Measurements from ENCODE around the gene IGFBP1. TPM values are rescaled to one million over a fixed set of nuclear protein-coding genes. Genes with fewer than 3 reads are reported as not detected.

IGFBP1 gene
- total and polyA plus RNA-seq, 2 of the 13 experiments (the other 11 are each of a cell fraction or from before 2014, with no cell fraction given) = 5.4 to 885 TPM

DNA sequence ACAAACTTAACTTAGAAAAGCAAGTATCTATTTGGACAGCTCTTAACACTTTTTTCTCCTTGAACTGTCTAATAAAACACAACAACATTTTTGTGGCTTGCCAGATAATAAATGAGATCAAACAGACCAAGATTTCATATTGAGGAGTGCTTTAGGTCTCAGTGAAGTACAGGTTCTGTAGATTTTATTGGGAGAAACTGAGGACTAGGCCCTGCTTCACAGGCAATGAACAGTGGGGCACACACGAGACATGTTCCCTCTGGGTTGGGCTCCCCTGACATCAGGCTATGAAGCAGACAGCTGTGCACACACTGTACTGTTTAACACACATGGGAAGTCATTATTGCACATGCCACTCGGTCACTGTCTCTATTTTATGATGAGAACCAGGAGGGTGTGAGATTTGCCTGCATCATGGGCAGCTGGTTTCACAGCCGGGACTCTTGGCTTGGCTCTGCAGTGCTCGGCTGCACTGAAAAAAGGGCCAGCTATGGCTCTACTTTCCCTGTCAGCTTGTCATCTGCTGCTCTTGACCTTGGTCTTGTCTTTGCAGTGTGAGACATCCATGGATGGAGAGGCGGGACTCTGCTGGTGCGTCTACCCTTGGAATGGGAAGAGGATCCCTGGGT, 4.2 kb downstream of the IGFBP1 start (continued):
- TF ChIP-seq CREB3 (CRISPR knock-in tag; IDR thresholded peaks at IDR 0.05) (no peak), ZNF773 (CRISPR knock-in tag; IDR thresholded peaks at IDR 0.05; ENCODE audit: borderline replicate concordance) (0 out of 2 replicates have a peak, but pooled peaks have one; percentile 80), RBFOX2 (IDR thresholded peaks at IDR 0.05; ENCODE audit: low read depth, low read length) (peak; percentile 87), ZBTB38 (CRISPR knock-in tag; IDR thresholded peaks at IDR 0.05) (peak; percentile 36; the same call in 1 of the 2 replicates), KDM5B (CRISPR knock-in tag; IDR thresholded peaks at IDR 0.05; ENCODE audit: borderline replicate concordance) (peak; percentile 47), ZNF326 (CRISPR knock-in tag; IDR thresholded peaks at IDR 0.05; ENCODE audit: borderline replicate concordance) (no peak; the same call in 1 of the 2 replicates), MEIS1 (CRISPR knock-in tag; IDR thresholded peaks at IDR 0.05; ENCODE audit: borderline replicate concordance) (0 out of 2 replicates have a peak, but pooled peaks have one; percentile 59), FOXC1 (CRISPR knock-in tag; IDR thresholded peaks at IDR 0.05; ENCODE audit: borderline replicate concordance) (no peak), MLLT10 (CRISPR knock-in tag; IDR thresholded peaks at IDR 0.05) (no peak), SIX4 (CRISPR knock-in tag; IDR thresholded peaks at IDR 0.05) (no peak), RARG (CRISPR knock-in tag; IDR thresholded peaks at IDR 0.05; ENCODE audit: low read depth) (no peak; the same call in 1 of the 2 replicates), ZNF30 (CRISPR knock-in tag; IDR thresholded peaks at IDR 0.05) (no peak), ZFP1 (CRISPR knock-in tag; IDR thresholded peaks at IDR 0.05) (no peak), FOSL2 (CRISPR knock-in tag; IDR thresholded peaks at IDR 0.05) (peak; percentile 63), KAT2B (IDR thresholded peaks at IDR 0.05; ENCODE audit: borderline replicate concordance, low read depth, low read length) (no peak), JUNB (CRISPR knock-in tag; IDR thresholded peaks at IDR 0.05; ENCODE audit: borderline replicate concordance) (0 out of 2 replicates have a peak, but pooled peaks have one; percentile 10), NR2F2 (IDR thresholded peaks at IDR 0.05; ENCODE audit: borderline replicate concordance, low read depth) (no peak), ZNF496 (CRISPR knock-in tag; IDR thresholded peaks at IDR 0.05; ENCODE audit: insufficient replicate concordance) (no peak), ZNF780A (CRISPR knock-in tag; IDR thresholded peaks at IDR 0.05) (no peak; the same call in 1 of the 2 replicates), FOXA1 (IDR thresholded peaks at IDR 0.05) (no peak), FOXA1 (CRISPR knock-in tag; IDR thresholded peaks at IDR 0.05) (no peak), ZFY (CRISPR knock-in tag; IDR thresholded peaks at IDR 0.05) (peak; percentile 43; the same call in 1 of the 2 replicates)
- TF ChIP-seq, protein P1, sequence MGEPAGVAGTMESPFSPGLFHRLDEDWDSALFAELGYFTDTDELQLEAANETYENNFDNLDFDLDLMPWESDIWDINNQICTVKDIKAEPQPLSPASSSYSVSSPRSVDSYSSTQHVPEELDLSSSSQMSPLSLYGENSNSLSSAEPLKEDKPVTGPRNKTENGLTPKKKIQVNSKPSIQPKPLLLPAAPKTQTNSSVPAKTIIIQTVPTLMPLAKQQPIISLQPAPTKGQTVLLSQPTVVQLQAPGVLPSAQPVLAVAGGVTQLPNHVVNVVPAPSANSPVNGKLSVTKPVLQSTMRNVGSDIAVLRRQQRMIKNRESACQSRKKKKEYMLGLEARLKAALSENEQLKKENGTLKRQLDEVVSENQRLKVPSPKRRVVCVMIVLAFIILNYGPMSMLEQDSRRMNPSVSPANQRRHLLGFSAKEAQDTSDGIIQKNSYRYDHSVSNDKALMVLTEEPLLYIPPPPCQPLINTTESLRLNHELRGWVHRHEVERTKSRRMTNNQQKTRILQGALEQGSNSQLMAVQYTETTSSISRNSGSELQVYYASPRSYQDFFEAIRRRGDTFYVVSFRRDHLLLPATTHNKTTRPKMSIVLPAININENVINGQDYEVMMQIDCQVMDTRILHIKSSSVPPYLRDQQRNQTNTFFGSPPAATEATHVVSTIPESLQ (CRISPR knock-in tag; conservative IDR thresholded peaks at IDR 0.05) = no peak
- TF ChIP-seq, protein P2, sequence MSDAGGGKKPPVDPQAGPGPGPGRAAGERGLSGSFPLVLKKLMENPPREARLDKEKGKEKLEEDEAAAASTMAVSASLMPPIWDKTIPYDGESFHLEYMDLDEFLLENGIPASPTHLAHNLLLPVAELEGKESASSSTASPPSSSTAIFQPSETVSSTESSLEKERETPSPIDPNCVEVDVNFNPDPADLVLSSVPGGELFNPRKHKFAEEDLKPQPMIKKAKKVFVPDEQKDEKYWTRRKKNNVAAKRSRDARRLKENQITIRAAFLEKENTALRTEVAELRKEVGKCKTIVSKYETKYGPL (CRISPR knock-in tag; IDR thresholded peaks at IDR 0.05) = no peak
- TF ChIP-seq, protein P3, sequence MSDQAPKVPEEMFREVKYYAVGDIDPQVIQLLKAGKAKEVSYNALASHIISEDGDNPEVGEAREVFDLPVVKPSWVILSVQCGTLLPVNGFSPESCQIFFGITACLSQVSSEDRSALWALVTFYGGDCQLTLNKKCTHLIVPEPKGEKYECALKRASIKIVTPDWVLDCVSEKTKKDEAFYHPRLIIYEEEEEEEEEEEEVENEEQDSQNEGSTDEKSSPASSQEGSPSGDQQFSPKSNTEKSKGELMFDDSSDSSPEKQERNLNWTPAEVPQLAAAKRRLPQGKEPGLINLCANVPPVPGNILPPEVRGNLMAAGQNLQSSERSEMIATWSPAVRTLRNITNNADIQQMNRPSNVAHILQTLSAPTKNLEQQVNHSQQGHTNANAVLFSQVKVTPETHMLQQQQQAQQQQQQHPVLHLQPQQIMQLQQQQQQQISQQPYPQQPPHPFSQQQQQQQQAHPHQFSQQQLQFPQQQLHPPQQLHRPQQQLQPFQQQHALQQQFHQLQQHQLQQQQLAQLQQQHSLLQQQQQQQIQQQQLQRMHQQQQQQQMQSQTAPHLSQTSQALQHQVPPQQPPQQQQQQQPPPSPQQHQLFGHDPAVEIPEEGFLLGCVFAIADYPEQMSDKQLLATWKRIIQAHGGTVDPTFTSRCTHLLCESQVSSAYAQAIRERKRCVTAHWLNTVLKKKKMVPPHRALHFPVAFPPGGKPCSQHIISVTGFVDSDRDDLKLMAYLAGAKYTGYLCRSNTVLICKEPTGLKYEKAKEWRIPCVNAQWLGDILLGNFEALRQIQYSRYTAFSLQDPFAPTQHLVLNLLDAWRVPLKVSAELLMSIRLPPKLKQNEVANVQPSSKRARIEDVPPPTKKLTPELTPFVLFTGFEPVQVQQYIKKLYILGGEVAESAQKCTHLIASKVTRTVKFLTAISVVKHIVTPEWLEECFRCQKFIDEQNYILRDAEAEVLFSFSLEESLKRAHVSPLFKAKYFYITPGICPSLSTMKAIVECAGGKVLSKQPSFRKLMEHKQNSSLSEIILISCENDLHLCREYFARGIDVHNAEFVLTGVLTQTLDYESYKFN (CRISPR knock-in tag; conservative IDR thresholded peaks at IDR 0.05) = peak; percentile 12

Measured in HepG2 (cell line).